Activated CD8-positive, alpha-beta memory T cell treated with anti-CD3 and anti-CD28 coated beads for 36 hours (primary cell): ENCODE measurements around the gene DHRS4L2. TPM values are rescaled to one million over a fixed set of nuclear protein-coding genes. Genes with fewer than 3 reads are reported as not detected.
"Not testable (repeated sequence)": the region's sequence is repeated elsewhere in the genome, so short reads cannot be mapped to it uniquely, and the experiment has no call there.

Experiments used
- CTCF ChIA-PET: fragments of 350-600 bp; sonication (Branson Sonifier 250); formaldehyde crosslinking; loops from one replicate; lab custom pipeline; 2021; ENCODE audit warnings: antibody characterized with exemption; lab: Charles Lee
- POLR2A ChIA-PET: fragments of 350-600 bp; sonication (Branson Sonifier 250); formaldehyde crosslinking; loops from one replicate; lab custom pipeline; 2021; ENCODE audit warnings: antibody characterized with exemption; lab: Charles Lee
- total RNA-seq, 2 experiments: library from RNA; stranded (reverse); gene quantifications; one replicate each; pipeline ENCODE4 v1.2.3, GENCODE V29; 2021

DHRS4L2 gene
- total RNA-seq, result 10 to 100 TPM; 19.8 to 21.6 TPM

GRCh38 chr14:23988607-23989363, at the start of gene DHRS4L2:
DHRS4L2 (plus strand) TSS chr14:23988929; CDS start chr14:23988948, 19 bp downstream.
- ChIA-PET POLR2A (interaction anchor here (0.7 to 1.1 kb wide), 3 partner anchors 19 to 105 kb away, joined by 3 to 4 read pairs (median 3); partner anchors contain the start of genes CARMIL3 and PCK2), CTCF (interaction anchor here (0.6 to 1.3 kb wide), 2 partner anchors 120 to 443 kb away, joined by 4 read pairs; no protein-coding TSS in a partner anchor)

- POLR2A ChIA-PET, result no interaction called here
- CTCF ChIA-PET, result no interaction called here
Measured at GRCh38 chr14:23939607-23940326, 49.0 kb upstream of the DHRS4L2 start.

- ChIA-PET CTCF (interaction anchor here (1.2 kb wide), 1 partner anchor 31 kb away, joined by 3 read pairs; no protein-coding TSS in a partner anchor), POLR2A (no interaction called here)
Measured at GRCh38 chr14:23941230-23941629, 47.5 kb upstream of the DHRS4L2 start.

GRCh38 chr14:23941669-23942068, 47.1 kb upstream of the DHRS4L2 start:
- CTCF ChIA-PET, result interaction anchor here (1.2 kb wide), 1 partner anchor 31 kb away, joined by 3 read pairs; no protein-coding TSS in a partner anchor
- POLR2A ChIA-PET, result no interaction called here

GRCh38 chr14:23942587-23942986, 46.1 kb upstream of the DHRS4L2 start:
- ChIA-PET CTCF (no interaction called here), POLR2A (no interaction called here)

GRCh38 chr14:23949069-23949468, 39.7 kb upstream of the DHRS4L2 start:
- CTCF ChIA-PET, POLR2A ChIA-PET: not testable (repeated sequence)

- ChIA-PET POLR2A (no interaction called here), CTCF (no interaction called here)
Measured at GRCh38 chr14:23950411-23951135, 38.2 kb upstream of the DHRS4L2 start.

- CTCF ChIA-PET, POLR2A ChIA-PET: not testable (repeated sequence)
Measured at GRCh38 chr14:23951136-23951466, 37.6 kb upstream of the DHRS4L2 start.

- POLR2A ChIA-PET, result no interaction called here
- CTCF ChIA-PET, result interaction anchor here (0.7 kb wide), 1 partner anchor 22 kb away, joined by 3 read pairs; no protein-coding TSS in a partner anchor
Measured at GRCh38 chr14:23951590-23952201, 37.0 kb upstream of the DHRS4L2 start.

GRCh38 chr14:23953116-23953463, 35.6 kb upstream of the DHRS4L2 start:
- CTCF ChIA-PET, result interaction anchor here (0.6 to 1.6 kb wide), 3 partner anchors 88 to 383 kb away, joined by 3 read pairs; no protein-coding TSS in a partner anchor
- POLR2A ChIA-PET, result not testable (repeated sequence)

- ChIA-PET CTCF (interaction anchor here (0.6 to 1.6 kb wide), 3 partner anchors 88 to 384 kb away, joined by 3 read pairs; no protein-coding TSS in a partner anchor), POLR2A (no interaction called here)
Measured at GRCh38 chr14:23953464-23954278, 35.1 kb upstream of the DHRS4L2 start, which contains the start of gene DHRS4. DHRS4 (plus strand) TSS chr14:23953770; CDS start chr14:23953789, 19 bp downstream.

GRCh38 chr14:23954279-23954614, 34.5 kb upstream of the DHRS4L2 start:
- POLR2A ChIA-PET, result not testable (repeated sequence)

GRCh38 chr14:23954965-23955364, 33.8 kb upstream of the DHRS4L2 start:
- CTCF ChIA-PET, result interaction anchor here (1.2 kb wide), 1 partner anchor 322 kb away, joined by 3 read pairs; no protein-coding TSS in a partner anchor
- POLR2A ChIA-PET, result not testable (repeated sequence)

More at GRCh38 chr14:23954279-23954614, 34.5 kb upstream of the DHRS4L2 start:
- CTCF ChIA-PET, result interaction anchor here (1.2 to 1.6 kb wide), 2 partner anchors 87 to 322 kb away, joined by 3 read pairs; no protein-coding TSS in a partner anchor

- POLR2A ChIA-PET, CTCF ChIA-PET: not testable (repeated sequence)
Measured at GRCh38 chr14:23955811-23956210, 32.9 kb upstream of the DHRS4L2 start.

- CTCF ChIA-PET, POLR2A ChIA-PET: not testable (repeated sequence)
Measured at GRCh38 chr14:23957913-23958569, 30.7 kb upstream of the DHRS4L2 start.

GRCh38 chr14:23960899-23961298, 27.8 kb upstream of the DHRS4L2 start:
- CTCF ChIA-PET, POLR2A ChIA-PET: not testable (repeated sequence)

- CTCF ChIA-PET, result not testable (repeated sequence)
Measured at GRCh38 chr14:23961704-23962103, 27.0 kb upstream of the DHRS4L2 start.

GRCh38 chr14:23969130-23969480, 19.6 kb upstream of the DHRS4L2 start:
- POLR2A ChIA-PET, CTCF ChIA-PET: not testable (repeated sequence)

More at GRCh38 chr14:23961704-23962103, 27.0 kb upstream of the DHRS4L2 start:
- POLR2A ChIA-PET, result not testable (repeated sequence)
